NCI-H1930 (cell line): ENCODE measurements around the gene WDR90.

Experiments
- DNase-seq, 2 experiments: peaks; one replicate each; lab custom pipeline; 2025; lab: John Stamatoyannopoulos, UW

Gene WDR90

DNA sequence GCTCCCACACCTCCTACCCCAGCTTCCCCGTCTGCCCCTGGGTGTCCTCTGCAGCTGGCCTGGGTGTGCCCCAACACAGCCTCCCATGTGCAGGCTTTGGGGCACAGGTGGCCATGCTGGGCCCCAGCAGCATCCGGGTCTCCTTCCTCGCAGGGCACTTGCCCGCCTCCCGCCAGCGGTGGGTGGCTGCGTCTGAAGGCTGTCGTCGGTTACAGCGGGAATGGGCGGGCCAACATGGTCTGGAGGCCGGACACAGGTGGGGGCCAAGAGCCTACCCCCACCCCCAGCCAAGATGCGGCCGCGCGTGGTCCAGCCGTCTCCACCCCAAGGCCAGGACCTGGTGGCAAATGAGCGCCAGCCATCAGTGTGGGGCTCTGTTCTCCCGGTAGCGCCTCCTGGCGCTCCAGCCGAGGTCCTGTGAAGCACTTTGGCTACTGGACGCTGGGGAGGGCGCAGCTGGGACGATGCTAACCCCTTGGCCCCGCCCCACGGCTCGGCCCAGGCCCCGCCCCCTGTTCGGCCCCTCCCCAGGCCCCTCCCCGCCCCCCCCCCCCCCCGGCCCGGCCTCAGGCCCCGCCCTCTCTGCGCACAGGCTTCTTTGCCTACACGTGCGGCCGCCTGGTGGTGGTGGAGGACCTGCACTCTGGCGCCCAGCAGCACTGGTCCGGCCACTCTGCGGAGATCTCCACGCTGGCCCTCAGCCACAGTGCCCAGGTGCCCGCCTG is 11.5 kb downstream of the WDR90 start:
- peak; percentile 78 to 90 for DNase-seq

DNA sequence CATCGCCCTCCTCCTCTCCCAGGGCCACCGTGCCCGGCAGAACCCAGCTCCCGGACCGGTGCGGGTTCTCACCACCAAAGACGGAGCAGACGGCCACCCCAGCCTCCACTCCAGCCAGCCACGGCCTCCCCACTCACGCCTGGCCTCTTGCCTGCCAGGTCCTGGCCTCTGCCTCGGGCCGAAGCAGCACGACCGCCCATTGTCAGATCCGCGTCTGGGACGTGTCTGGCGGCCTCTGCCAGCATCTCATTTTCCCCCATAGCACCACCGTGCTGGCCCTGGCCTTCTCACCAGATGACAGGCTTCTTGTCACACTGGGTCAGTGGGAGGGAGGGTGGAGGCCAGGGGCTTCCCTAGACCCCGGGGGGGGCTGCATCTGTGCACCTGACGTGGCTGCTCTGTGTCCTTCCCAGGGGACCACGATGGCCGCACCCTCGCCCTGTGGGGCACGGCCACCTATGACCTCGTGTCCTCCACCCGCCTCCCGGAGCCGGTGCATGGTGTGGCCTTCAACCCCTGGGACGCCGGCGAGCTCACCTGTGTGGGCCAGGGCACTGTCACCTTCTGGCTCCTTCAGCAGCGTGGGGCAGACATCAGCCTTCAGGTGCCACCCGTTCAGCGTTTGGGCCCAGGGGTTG is 12.1 kb downstream of the WDR90 start:
- DNase-seq: no peak

DNA sequence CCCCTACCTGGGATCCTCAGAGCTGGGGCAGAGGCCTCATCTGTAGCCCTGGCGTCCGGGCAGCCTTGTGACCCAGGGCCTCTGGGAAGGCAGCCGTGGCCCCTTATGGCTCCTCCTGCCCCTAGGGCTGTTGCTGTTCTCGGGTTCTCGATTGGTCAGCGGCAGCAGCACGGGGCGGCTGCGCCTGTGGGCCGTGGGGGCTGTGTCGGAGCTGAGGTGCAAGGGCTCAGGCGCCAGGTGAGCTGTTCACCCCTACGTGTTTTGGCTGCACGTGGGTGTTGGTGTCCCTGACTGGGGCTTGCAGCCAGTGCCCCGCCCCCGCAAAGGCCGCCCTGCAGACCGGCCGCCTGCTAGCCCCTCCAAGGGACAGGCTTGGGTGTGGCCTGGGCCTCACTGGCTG is 12.9 kb downstream of the WDR90 start:
- no peak for DNase-seq

DNA sequence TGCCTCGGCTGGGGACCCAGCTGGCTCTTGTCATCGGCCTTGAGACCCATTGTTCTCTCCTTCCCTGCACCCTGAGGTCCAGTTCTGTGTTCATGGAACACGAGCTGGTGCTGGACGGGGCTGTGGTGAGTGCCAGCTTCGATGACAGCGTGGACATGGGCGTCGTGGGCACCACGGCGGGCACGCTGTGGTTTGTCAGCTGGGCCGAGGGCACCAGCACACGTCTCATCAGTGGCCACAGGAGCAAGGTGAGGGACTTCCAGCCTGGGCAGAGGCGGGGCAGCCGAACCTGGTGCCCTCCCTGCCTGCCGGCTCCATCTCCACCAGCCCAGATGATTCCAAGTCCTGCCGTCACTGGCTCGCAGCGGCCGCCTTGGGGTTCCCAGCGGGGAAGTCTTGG is 13.4 kb downstream of the WDR90 start:
- DNase-seq: no peak

DNA sequence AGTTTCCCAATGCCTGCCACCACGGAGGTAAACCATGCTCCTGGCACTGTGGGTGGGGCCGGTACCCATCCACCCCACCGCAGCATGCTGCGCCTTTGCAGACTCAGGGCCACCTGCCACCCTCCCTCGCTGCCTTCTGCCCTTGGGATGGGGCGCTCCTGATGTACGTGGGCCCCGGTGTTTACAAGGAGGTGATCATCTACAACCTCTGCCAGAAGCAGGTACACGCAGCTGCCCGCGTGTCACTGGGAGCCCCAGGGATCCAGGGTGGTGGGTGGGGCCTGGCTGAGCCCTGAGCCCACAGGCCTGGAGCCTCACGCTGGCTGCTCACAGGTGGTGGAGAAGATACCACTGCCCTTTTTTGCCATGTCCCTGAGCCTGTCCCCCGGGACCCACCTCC is 17.4 kb downstream of the WDR90 start:
- no peak for DNase-seq

DNA sequence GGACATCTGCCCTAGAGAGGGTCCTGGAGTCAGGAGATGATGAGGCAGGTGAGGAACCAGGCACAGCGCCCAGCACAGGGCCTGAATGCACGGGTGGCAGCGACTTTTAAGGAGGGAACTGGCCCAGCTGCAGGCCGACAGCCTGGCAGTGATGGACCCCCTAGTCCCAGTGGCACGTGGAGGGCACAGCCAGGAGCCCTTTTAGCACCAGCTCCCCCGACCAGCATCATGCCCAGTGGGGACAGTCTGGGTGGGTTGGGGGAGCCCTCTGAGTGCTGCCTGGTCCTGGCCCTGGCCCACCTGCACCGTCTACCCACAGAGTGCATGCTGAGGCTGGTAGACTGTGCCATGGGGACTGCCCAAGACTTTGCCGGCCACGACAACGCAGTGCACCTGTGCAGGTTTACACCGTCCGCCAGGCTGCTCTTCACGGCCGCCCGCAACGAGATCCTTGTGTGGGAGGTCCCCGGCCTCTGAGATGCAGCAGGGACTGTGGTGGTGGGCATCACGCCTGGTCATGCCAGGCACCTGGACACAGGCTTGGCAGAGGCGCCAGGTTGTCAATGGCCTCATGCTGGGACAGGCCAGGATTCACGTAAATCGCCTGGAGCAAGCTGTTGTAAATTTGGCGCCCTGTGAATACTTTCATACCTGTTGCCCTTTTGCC is 18.1 kb downstream of the WDR90 start:
- no peak for DNase-seq

DNA sequence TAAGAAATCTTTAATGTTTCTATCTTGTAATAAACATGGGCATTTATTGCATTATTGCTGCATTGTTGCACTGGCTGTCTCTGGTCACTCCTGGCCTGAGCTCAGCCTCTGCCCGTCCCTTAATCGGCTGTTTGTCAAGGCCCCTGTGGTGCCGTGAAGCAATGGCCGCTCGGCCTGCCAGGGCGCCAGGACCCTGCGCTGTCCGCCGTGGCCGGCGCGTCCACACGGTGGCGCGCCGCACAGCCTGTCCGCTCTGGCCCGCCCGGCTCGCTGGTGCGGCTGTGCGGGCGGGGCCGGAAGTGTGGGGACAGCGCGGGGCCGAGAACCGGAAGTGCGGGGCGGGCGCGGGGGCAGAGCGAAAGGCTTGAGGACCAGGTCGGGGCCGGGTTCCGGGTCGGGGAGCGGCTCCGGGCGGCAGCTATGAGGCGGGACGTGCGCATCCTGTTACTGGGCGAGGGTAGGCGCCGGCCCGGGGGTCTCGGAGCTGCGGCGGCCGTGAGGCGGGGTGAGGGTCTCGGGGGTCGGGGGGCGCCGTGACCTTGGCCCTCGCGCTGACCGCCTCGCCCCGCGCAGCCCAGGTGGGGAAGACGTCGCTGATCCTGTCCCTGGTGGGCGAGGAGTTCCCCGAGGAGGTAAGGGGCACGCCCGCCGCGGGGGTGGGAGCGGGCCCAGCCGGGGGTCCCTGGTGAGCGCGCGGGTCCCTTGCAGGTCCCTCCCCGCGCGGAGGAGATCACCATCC is 18.8 kb downstream of the WDR90 start, which contains the start of gene RHOT2:
Gene RHOT2 (plus strand): TSS at position 353 of the 739 bp plus-strand sequence. CDS start 68 bp downstream, at position 421.
- peak; percentile 83 to 94 for DNase-seq

DNA sequence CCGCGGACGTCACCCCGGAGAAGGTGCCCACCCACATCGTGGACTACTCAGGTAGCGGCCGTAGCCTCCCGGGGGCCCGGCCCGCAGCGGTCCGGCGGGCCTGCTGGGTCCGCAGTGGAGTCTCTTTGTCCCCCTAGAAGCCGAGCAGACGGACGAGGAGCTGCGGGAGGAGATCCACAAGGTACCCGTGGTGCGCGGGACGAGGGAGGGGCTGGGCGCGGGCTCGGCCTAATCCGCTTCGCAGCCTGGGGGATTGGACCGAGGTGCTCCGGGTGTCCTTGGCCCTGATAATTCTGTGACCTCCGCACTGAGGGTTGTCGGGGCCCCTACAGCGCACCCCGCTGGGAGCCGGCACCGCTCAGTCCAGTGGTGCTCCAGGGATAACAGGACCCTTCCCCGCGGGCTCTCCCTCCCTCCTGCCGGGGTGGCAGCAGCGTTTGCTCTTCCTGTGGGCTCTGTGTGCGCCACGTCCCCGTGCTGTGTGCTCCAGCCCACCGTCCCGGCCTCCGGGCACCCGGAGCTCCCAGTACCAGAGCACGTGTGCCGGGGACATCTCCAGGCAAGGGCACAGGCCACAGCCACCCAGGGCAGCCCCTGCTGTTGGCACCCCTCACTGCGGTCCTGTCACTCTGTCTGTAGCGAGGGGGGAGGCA is 19.5 kb downstream of the WDR90 start:
- DNase-seq: no peak

DNA sequence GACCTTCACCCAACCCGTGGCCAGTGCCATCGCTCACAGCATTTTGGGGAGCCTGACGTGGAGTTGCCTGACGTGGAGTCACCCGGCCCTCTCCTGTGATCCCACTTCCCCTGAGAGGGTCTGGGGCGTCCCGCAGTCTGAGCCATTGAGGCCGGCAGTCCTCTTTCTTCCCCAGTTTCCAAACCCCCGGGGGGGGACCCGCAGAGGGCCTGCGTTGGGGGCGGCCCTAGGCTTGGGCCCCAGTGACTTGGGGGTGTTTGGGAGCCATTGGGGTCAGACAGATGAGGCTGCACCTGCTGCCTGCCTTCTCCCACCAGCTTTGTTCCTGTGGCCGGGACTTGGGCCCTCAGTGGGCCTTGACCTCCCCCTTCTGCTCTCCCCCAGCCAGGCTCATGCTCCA is 20.5 kb downstream of the WDR90 start:
- no peak for DNase-seq

DNA sequence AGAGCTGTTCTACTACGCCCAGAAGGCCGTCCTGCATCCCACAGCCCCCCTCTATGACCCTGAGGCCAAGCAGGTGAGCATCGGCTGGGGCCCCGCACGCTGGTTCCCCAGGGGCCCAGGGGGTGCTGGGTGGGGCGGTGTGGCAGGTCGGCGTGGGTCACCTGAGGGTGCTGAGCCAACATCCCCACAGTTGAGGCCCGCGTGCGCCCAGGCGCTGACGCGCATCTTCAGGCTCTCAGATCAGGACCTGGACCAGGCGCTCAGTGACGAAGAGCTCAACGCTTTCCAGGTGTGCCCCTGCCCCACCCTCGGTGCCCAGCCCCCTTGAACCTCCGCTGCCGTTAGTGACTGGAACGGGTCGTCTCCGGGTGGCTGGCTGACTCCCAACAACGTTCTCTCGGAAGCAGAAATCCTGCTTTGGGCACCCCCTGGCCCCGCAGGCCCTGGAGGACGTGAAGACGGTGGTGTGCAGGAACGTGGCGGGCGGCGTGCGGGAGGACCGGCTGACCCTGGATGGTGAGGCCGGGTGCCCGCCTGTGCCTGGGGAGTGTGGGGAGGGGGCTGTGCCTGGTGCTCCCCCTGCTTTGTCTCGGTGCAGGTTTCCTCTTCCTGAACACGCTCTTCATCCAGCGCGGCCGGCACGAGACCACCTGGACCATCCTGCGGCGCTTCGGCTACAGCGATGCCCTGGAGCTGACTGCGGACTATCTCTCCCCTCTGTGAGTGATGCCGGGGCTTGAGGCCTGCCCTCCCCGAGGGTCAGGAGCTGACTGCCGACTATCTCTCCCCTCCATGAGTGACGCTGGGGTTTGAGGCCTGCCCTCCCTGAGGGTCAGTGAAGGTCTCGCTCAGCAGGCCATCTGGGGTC is 21.6 kb downstream of the WDR90 start:
- DNase-seq: no peak

DNA sequence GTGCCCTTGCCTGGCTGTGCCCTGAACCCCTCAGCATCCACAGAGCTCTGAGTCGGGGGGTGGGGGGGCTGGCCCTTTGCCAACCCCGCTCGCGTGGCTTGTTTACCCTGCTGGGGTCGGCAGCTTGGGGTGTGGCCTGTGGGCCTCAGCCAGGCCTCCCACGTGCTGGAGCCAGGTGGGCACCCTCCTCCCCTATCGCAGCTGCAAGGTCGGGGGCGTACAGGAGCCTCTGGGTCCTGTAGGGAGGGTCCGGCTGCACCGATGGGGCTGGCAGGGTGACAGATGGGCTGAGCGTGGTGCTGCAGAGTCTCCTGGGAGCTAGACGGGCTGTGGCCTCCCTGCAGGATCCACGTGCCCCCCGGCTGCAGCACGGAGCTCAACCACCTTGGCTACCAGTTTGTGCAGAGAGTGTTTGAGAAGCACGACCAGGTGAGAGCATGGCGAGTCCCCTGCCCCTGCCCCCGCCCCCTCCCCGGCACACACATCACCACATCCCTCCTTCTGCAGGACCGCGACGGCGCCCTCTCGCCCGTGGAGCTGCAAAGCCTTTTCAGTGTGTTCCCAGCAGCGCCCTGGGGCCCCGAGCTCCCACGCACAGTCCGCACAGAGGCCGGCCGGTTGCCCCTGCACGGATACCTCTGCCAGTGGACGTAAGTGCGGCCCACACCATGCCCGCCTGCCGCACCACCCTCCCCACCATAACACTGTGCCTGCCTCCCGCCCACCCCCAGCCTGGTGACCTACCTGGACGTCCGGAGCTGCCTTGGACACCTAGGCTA is 22.4 kb downstream of the WDR90 start:
- DNase-seq: no peak

DNA sequence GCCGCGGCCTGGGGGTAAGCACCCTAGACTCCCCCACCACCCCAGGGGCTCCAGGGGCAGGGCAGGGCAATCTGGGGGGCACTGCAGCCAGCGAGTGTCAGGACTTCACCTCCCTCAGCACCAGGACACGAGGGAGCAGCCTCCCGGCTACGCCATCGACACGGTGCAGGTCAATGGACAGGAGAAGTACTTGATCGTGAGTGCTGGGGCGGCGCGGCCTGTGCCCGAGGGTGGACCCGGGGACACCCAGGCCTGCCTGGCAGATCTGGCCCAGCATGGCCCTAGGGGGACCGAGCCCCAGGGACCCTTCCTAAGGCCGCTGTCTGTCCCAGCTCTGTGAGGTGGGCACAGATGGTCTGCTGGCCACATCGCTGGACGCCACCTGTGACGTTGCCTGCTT is 23.2 kb downstream of the WDR90 start:
- DNase-seq: no peak

DNA sequence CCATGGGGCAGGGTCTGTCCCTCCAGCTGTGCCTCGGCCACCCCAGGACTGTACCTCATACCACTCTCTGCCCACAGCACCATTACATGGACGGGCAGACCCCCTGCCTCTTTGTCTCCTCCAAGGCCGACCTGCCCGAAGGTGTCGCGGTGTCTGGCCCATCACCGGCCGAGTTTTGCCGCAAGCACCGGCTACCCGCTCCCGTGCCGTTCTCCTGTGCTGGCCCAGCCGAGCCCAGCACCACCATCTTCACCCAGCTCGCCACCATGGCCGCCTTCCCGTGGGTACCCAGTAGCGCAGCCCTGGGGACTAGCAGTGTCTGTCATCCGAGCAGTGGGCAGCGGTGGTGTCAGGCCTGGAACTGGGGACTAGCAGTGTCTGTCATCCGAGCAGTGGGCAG is 23.7 kb downstream of the WDR90 start:
- no peak for DNase-seq

DNA sequence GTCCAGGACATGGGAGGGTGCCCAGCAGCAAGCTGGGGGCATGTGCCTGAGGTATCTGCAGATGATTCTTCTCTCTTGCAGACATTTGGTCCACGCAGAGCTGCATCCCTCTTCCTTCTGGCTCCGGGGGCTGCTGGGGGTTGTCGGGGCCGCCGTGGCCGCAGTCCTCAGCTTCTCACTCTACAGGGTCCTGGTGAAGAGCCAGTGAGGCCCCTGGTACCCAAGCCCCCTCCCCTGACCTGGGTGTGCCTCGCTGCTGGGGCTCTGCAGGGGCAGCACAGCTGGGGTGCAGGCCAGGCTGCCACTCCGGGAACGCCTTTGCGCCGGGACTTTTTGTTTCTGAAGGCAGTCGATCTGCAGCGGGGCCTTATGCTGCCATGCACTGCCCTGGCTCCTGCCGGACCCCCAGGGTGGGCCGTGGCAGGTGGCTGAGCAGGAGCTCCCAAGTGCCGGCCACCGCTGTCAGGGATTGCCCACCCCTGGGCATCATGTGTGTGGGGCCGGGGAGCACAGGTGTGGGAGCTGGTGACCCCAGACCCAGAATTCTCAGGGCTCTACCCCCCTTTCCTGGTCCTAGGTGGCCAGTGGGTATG is 24.3 kb downstream of the WDR90 start:
- DNase-seq: no peak

DNA sequence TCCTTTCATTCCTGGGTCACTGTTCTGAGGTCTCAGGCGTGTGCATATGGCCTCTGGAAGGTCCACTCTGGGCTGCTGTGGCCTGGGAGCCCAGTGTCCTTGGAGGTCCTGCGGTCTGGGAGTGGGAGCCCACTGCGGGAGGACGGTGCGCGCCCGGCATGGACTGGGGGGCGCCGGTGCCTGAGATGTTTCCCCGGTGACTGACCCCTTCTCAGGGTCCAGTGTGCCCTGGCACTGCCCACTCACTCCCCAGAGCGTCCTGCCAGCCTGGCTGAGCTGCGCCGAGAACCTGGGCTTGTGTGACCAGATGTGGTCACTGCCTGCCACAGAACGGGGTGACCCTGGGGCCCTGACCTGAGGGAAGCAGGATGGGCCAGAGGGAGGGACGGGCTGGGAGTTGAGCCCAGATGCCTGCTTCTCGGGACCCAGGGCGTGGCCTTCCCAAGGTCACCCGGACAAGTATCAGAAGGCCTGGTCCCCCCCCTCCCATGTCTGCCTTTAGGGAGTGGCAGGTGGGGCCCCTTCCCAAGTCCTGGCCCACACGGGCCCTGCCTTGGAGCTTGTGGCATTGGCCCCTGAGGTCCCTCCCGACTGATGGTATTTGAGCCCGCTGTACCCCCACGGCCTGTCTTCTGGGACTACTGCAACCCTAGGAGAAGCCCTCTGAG is 25.2 kb downstream of the WDR90 start:
- DNase-seq: no peak

DNA sequence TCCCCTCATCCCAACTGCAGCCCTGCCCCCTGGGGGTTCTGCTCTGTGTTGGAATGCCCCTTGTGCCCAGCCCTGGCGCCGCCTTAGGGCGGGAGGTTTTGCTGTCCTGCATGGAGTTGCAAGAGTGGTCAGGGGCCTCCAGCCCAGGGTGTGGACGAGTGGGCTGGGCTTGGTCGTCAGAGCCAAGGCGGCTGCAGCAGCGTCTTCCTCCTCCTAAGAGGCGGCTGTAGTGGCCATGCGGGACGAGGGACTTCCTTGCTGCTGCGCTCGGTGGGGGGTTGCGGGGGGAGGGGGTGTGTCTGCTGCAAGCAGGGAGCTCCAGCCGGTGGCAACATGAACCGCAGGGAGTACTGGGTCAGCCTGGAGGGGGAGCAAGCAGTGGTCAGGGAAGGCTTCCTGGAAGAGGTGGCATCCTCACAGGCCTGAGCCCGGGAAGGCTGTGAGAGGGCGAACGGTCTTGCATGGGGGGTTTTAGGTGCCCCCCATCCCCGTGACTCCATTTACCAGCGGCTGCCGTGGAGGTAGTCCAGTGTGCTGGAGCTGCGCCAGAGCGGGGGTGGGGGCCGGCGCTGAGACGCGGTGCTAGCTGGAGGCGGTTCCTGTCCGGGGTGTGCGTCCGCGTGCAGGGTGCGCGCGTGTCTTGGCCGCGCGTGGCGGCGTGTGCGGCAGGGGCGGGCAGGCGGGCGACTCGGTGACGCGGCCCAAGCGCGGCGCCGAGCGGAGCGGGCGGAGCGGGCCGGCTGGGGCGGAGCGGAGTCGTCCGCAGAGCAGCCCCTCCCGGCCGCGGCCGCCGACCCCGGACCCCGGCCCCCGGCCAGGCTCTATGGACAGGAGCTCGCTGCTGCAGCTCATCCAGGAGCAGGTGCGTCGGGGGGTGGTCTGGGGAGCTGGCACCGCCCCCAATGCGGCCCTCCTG is 26.1 kb downstream of the WDR90 start, which contains the start of gene RHBDL1:
Gene RHBDL1 (plus strand): TSS at position 704 of the 916 bp plus-strand sequence. CDS start 120 bp downstream, at position 824.
- DNase-seq: no peak

DNA sequence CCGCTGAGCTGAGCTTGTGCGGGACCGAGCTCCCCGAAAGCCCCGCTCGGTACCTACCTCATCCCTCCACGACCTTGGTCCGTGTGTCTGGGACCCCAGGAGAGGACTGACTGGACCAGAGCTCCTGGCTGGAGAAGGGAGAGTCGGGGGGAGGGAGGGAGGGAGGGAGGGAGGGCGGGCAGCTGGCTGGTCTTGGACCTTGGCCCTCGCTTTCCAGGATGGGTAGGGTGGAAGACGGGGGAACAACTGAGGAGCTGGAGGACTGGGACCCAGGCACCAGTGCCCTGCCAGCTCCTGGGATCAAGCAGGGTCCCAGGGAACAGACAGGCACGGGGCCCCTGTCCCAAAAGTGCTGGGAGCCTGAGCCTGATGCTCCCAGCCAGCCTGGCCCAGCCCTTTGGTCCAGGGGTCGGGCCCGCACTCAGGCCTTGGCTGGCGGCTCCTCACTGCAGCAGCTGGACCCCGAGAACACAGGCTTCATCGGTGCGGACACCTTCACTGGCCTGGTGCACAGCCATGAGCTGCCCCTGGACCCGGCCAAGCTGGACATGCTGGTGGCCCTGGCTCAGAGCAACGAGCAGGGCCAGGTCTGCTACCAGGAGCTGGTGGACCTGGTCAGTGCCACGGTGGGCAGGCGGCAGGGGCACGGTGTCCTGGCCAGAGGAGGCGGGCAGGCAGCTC is 26.9 kb downstream of the WDR90 start:
- DNase-seq: no peak

DNA sequence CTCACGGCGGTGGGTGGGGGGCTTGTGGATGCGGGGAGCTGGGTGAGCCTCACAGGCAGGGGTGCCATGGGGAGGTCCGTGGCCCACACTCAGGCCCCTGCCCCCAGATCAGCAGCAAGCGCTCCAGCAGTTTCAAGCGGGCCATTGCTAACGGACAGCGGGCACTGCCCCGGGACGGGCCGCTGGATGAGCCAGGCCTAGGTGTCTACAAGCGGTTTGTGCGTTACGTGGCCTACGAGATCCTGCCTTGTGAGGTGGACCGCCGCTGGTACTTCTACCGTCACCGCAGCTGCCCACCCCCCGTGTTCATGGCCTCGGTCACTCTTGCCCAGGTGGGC is 27.4 kb downstream of the WDR90 start:
- no peak for DNase-seq
